ENCODE measurements around the gene SLC4A1AP. TPM values are rescaled to one million over a fixed set of nuclear protein-coding genes. Genes with fewer than 3 reads are reported as not detected.

Gene SLC4A1AP
- total and polyA plus RNA-seq, 10 of the 15 experiments (the other 5 are each of a cell fraction or from before 2014, with no cell fraction given) = 6.5 to 30.1 (median 21.5) TPM

- no TSS peak for BruUV-seq (replicated peaks)
- DNase-seq (ENCODE audit: low read depth, low spot score) = no peak
- ATAC-seq = no peak
- H2AFZ ChIP-seq (ENCODE audit: control insufficient read depth, low read depth, low read length) = no peak overlapping the region
- no peak overlapping the region for H3K4me2 ChIP-seq (ENCODE audit: control insufficient read depth, insufficient read depth)
- no peak overlapping the region for H3K9ac ChIP-seq (ENCODE audit: control insufficient read depth, insufficient read depth, low read length)
- no peaks in the 10 kb centered on the region for H3K27me3 ChIP-seq (replicated peaks in 1 of 2; ENCODE audit: control insufficient read depth in 2 of 2, insufficient read depth in 2 of 2, low read length in 1 of 2)
- ChIA-PET CTCF (interaction anchor here (1.4 to 4.7 kb wide), 2 partner anchors 10 to 25 kb away, joined by 3 to 18 read pairs; no protein-coding TSS in a partner anchor), POLR2A (no interaction called here), RAD21 (ENCODE audit: unreplicated experiment) (no interaction called here), SMC1A (ENCODE audit: uncharacterized antibody, unreplicated experiment) (no interaction called here)
- H4K20me1 ChIP-seq (ENCODE audit: control insufficient read depth, insufficient read depth) = no peaks in the 10 kb centered on the region
- intact Hi-C loops (cut with micrococcal nuclease; ENCODE audit: unreplicated experiment) (no loop called here), in situ Hi-C loops (cut with MboI) (no loop called here)
- no peaks in the 10 kb centered on the region for H3K79me2 ChIP-seq (ENCODE audit: control insufficient read depth, insufficient read depth, low read length)
- H3K27ac ChIP-seq (ENCODE audit: control insufficient read depth, insufficient read depth) = no peak overlapping the region
- TF ChIP-seq TCF3 (IDR thresholded peaks at IDR 0.05; ENCODE audit: borderline replicate concordance, insufficient read depth, low read depth, low read length) = no peak
- TF ChIP-seq ZNF687 (IDR thresholded peaks at IDR 0.05) = no peak
- no peak for TF ChIP-seq YY1 (IDR thresholded peaks at IDR 0.05; ENCODE audit: low read depth, low read length)
- no peak for TF ChIP-seq SMARCA5 (IDR thresholded peaks at IDR 0.05)
- no peak for TF ChIP-seq TCF12 (IDR thresholded peaks at IDR 0.05; ENCODE audit: low read depth, low read length)
- no peak for TF ChIP-seq SMAD1 (IDR thresholded peaks at IDR 0.05; ENCODE audit: low read depth, partially characterized antibody)
- TF ChIP-seq MTA2 (IDR thresholded peaks at IDR 0.05; ENCODE audit: low read depth) = no peak
- TF ChIP-seq NFYB (IDR thresholded peaks at IDR 0.05; ENCODE audit: insufficient read depth, low read depth, low read length) = no peak
- TF ChIP-seq SIN3A (IDR thresholded peaks at IDR 0.05; ENCODE audit: low read depth, low read length) = no peak
- no peak for TF ChIP-seq ZNF274 (IDR thresholded peaks at IDR 0.05; ENCODE audit: insufficient read depth, insufficient read length)
- TF ChIP-seq ESRRA (IDR thresholded peaks at IDR 0.05; ENCODE audit: low read length) = no peak
- no peak for TF ChIP-seq ATF7 (IDR thresholded peaks at IDR 0.05; ENCODE audit: low read depth)
- no peak for TF ChIP-seq MYB (IDR thresholded peaks at IDR 0.05; ENCODE audit: borderline replicate concordance, low read depth, low read length)
- FAIRE-seq = no peak
- no peaks in the 10 kb centered on the region for H3K4me1 ChIP-seq (ENCODE audit: control insufficient read depth, insufficient read depth, low read length)
- H3K36me3 ChIP-seq (ENCODE audit: control insufficient read depth in 2 of 2, insufficient read depth in 2 of 2, low read length in 1 of 2) = no peaks in the 10 kb centered on the region
- no peaks in the 10 kb centered on the region for H3K9me3 ChIP-seq (replicated peaks; ENCODE audit: control insufficient read depth, insufficient read depth, low read length)
- WGBS (ENCODE audit: insufficient coverage, insufficient replicate concordance, low lambda C conversion rate, missing lambda C conversion rate) = 29% methylated on average over 3 of the region's 3 CpGs
- no peak overlapping the region for H3K4me3 ChIP-seq
Measured at GRCh38 chr2:27708666-27709065, 45.0 kb downstream of the SLC4A1AP start.
